GM23338 (cell line): ENCODE data around the gene UBC. TPM values are rescaled to one million over a fixed set of nuclear protein-coding genes. Genes with fewer than 3 reads are reported as not detected.

Experiments
- ATAC-seq: fragments of 200-7000 bp; cut with Tn5 transposase; 3 replicates; pipeline ENCODE4 v1.9.1; 2020
- DNase-seq: peaks from one replicate; pipeline ENCODE4 v3.0.0-alpha.2; 2015; ENCODE audit warnings: low spot score
- H2AFZ ChIP-seq: fragments of 200-600 bp; sonication (generic); 2 replicates; pipeline ENCODE4 v1.8.0; 2016; ENCODE audit warnings: antibody characterized with exemption, mild to moderate bottlenecking, moderate library complexity
- H3F3A ChIP-seq: fragments of 200-600 bp; sonication (generic); replicated peaks from 2 replicates; pipeline ENCODE4 v1.8.0; 2017; ENCODE audit warnings: antibody characterized with exemption, mixed run types, low read depth
- H3K27ac ChIP-seq: fragments of 200-600 bp; sonication (generic); 2 replicates; pipeline ENCODE4 v1.6.1; 2016; ENCODE audit warnings: low read depth
- H3K27me3 ChIP-seq: fragments of 200-600 bp; sonication (generic); 2 replicates; pipeline ENCODE4 v1.8.0; 2016; ENCODE audit warnings: mild to moderate bottlenecking, mixed run types, moderate library complexity; ENCODE audit not compliant: insufficient read depth
- H3K36me3 ChIP-seq: fragments of 200-600 bp; sonication (generic); 2 replicates; pipeline ENCODE4 v1.8.0; 2016; ENCODE audit warnings: mild to moderate bottlenecking; ENCODE audit not compliant: insufficient read depth
- H3K4me1 ChIP-seq: fragments of 200-600 bp; sonication (generic); 2 replicates; pipeline ENCODE4 v1.8.0; 2016; ENCODE audit warnings: mild to moderate bottlenecking, moderate library complexity; ENCODE audit not compliant: insufficient read depth
- H3K4me2 ChIP-seq: fragments of 200-600 bp; sonication (generic); 2 replicates; pipeline ENCODE4 v1.7.1; 2017; ENCODE audit warnings: mixed run types
- H3K4me3 ChIP-seq: fragments of 200-600 bp; sonication (generic); 2 replicates; pipeline ENCODE4 v1.6.1; 2016; ENCODE audit warnings: mixed run types
- H3K79me2 ChIP-seq: fragments of 200-600 bp; sonication (generic); replicated peaks from 2 replicates; pipeline ENCODE4 v1.8.0; 2017; ENCODE audit warnings: mild to moderate bottlenecking; ENCODE audit not compliant: insufficient read depth
- H3K9me2 ChIP-seq: fragments of 200-600 bp; sonication (generic); 2 replicates; pipeline ENCODE4 v1.8.0; 2017; ENCODE audit not compliant: insufficient read depth
- H4K20me1 ChIP-seq: fragments of 200-600 bp; sonication (generic); replicated peaks from 2 replicates; pipeline ENCODE4 v1.8.0; 2017; ENCODE audit warnings: mild to moderate bottlenecking; ENCODE audit not compliant: insufficient read depth
- H3K27ac Mint-ChIP-seq: 2 replicates; pipeline ENCODE4 v1.8.0; 2020; ENCODE audit warnings: inconsistent platforms, mild to moderate bottlenecking, moderate library complexity, mixed read lengths
- H3K27me3 Mint-ChIP-seq: 3 replicates; pipeline ENCODE4 v1.8.0; 2022; ENCODE audit warnings: low read depth, mild to moderate bottlenecking, moderate library complexity, mixed read lengths, inconsistent platforms; ENCODE audit not compliant: insufficient read depth, poor library complexity
- H3K36me3 Mint-ChIP-seq: 3 replicates; pipeline ENCODE4 v1.8.0; 2021; ENCODE audit warnings: low read depth, mild to moderate bottlenecking, inconsistent platforms, moderate library complexity, mixed read lengths
- H3K4me1 Mint-ChIP-seq: 3 replicates; pipeline ENCODE4 v1.8.0; 2020; ENCODE audit warnings: mild to moderate bottlenecking, inconsistent platforms, mixed read lengths
- H3K4me3 Mint-ChIP-seq: 3 replicates; pipeline ENCODE4 v1.8.0; 2021; ENCODE audit warnings: moderate library complexity, mild to moderate bottlenecking, inconsistent platforms, mixed read lengths
- H3K9me3 Mint-ChIP-seq: 3 replicates; pipeline ENCODE4 v1.8.0; 2020; ENCODE audit warnings: moderate library complexity, mild to moderate bottlenecking, inconsistent platforms, mixed read lengths
- CREB1 ChIP-seq: fragments of 250-450 bp; sonication (Bioruptor Pico); IDR thresholded peaks from 2 replicates; pipeline ENCODE4 v1.5.0; 2020; ENCODE audit warnings: low read depth, mild to moderate bottlenecking, moderate library complexity
- CTCF ChIP-seq, 2 experiments: fragments of 200-600 bp in 1 of 2; sonication (generic) in 1 of 2; conservative IDR thresholded peaks; 2 replicates each; pipeline versions ENCODE4 v1.5.1 to v1.6.1; 2016 to 2017; ENCODE audit warnings: antibody characterized with exemption in 2 of 2, low read depth in 2 of 2, mild to moderate bottlenecking in 2 of 2, moderate library complexity in 1 of 2
- ETS1 ChIP-seq: IDR thresholded peaks from 2 replicates; pipeline ENCODE4 v1.6.1; 2016; ENCODE audit warnings: antibody characterized with exemption
- EZH2phosphoT487 ChIP-seq: fragments of 200-600 bp; sonication (generic); IDR thresholded peaks from one replicate; pipeline ENCODE4 v1.8.1; 2018; ENCODE audit warnings: antibody characterized with exemption; ENCODE audit not compliant: unreplicated experiment
- JUNB ChIP-seq: IDR thresholded peaks from one replicate; pipeline ENCODE4 v1.6.1; 2016; ENCODE audit warnings: antibody characterized with exemption; ENCODE audit not compliant: unreplicated experiment
- NANOG ChIP-seq: IDR thresholded peaks from 2 replicates; pipeline ENCODE4 v1.6.1; 2016; ENCODE audit warnings: antibody characterized with exemption, borderline replicate concordance
- STAT1 ChIP-seq: IDR thresholded peaks from one replicate; pipeline ENCODE4 v1.6.1; 2016; ENCODE audit warnings: antibody characterized with exemption; ENCODE audit not compliant: unreplicated experiment
- ZNF114 ChIP-seq: fragments of 250-450 bp; sonication (Bioruptor Pico); IDR thresholded peaks from 2 replicates; pipeline ENCODE4 v1.5.0; 2020; ENCODE audit warnings: mild to moderate bottlenecking, moderate library complexity
- ZNF331 ChIP-seq: fragments of 250-450 bp; sonication (Bioruptor Pico); IDR thresholded peaks from 2 replicates; pipeline ENCODE4 v1.5.0; 2020; ENCODE audit warnings: low read depth, mild to moderate bottlenecking, moderate library complexity
- polyA plus RNA-seq: library from polyadenylated mRNA; unstranded; fragments of >200 nt; fragmentation: Nextera tagmentation; extraction: Ambion mirVana; gene quantifications from 2 replicates; pipeline ENCODE4 v1.2.1, GENCODE V29; 2016
- total RNA-seq: library from RNA; depleted of rRNA; stranded (reverse); fragments of >200 nt; shearing (Covaris generic); gene quantifications from 2 replicates; pipeline ENCODE4 v1.2.3, GENCODE V29; 2014
- TF ChIP-seq, protein P1 (sequence below): fragments of 250-450 bp; sonication (Bioruptor Pico); IDR thresholded peaks from 2 replicates; pipeline ENCODE4 v1.5.0; 2020; ENCODE audit warnings: mild to moderate bottlenecking, moderate library complexity

Gene UBC
- total and polyA plus RNA-seq, 2 experiments from 2014 or later, result 511 to 665 TPM

GRCh38 chr12:124902916-124903315 is 11.5 kb downstream of the UBC start (continued):
- TF ChIP-seq EZH2phosphoT487, result no peak
- TF ChIP-seq ZNF114 (CRISPR knock-in tag), result no peak
- TF ChIP-seq ZNF331, result no peak
- no peak for TF ChIP-seq STAT1
- no peak for TF ChIP-seq ETS1
- no peak for TF ChIP-seq NANOG
- TF ChIP-seq CTCF (conservative IDR thresholded peaks at IDR 0.05; ENCODE audit: low read depth in 2 of 2), result no peak

GRCh38 chr12:124901003-124901402 is 13.4 kb downstream of the UBC start:
- Mint-ChIP-seq H3K27me3 (peaks cover 13% of the 10 kb centered on the region), H3K4me3 (no peak overlapping the region), H3K9me3 (no peaks in the 10 kb centered on the region; the same call in 1 of the 3 replicates), H3K4me1 (peaks cover 13% of the 10 kb centered on the region), H3K27ac (no peak overlapping the region), H3K36me3 (no peaks in the 10 kb centered on the region)
- Histone ChIP-seq H2AFZ (no peak overlapping the region), H4K20me1 (no peaks in the 10 kb centered on the region), H3K79me2 (no peaks in the 10 kb centered on the region), H3K27me3 (no peaks in the 10 kb centered on the region), H3F3A (peaks cover under 1% of the 10 kb centered on the region; the same call in 1 of the 2 replicates), H3K4me3 (no peak overlapping the region), H3K4me1 (no peaks in the 10 kb centered on the region), H3K36me3 (no peaks in the 10 kb centered on the region), H3K9me2 (no peaks in the 10 kb centered on the region), H3K27ac (no peak overlapping the region), H3K4me2 (no peak overlapping the region)
- DNase-seq (no peak), ATAC-seq (no peak)
- TF ChIP-seq JUNB, result no peak
- TF ChIP-seq, protein P1, sequence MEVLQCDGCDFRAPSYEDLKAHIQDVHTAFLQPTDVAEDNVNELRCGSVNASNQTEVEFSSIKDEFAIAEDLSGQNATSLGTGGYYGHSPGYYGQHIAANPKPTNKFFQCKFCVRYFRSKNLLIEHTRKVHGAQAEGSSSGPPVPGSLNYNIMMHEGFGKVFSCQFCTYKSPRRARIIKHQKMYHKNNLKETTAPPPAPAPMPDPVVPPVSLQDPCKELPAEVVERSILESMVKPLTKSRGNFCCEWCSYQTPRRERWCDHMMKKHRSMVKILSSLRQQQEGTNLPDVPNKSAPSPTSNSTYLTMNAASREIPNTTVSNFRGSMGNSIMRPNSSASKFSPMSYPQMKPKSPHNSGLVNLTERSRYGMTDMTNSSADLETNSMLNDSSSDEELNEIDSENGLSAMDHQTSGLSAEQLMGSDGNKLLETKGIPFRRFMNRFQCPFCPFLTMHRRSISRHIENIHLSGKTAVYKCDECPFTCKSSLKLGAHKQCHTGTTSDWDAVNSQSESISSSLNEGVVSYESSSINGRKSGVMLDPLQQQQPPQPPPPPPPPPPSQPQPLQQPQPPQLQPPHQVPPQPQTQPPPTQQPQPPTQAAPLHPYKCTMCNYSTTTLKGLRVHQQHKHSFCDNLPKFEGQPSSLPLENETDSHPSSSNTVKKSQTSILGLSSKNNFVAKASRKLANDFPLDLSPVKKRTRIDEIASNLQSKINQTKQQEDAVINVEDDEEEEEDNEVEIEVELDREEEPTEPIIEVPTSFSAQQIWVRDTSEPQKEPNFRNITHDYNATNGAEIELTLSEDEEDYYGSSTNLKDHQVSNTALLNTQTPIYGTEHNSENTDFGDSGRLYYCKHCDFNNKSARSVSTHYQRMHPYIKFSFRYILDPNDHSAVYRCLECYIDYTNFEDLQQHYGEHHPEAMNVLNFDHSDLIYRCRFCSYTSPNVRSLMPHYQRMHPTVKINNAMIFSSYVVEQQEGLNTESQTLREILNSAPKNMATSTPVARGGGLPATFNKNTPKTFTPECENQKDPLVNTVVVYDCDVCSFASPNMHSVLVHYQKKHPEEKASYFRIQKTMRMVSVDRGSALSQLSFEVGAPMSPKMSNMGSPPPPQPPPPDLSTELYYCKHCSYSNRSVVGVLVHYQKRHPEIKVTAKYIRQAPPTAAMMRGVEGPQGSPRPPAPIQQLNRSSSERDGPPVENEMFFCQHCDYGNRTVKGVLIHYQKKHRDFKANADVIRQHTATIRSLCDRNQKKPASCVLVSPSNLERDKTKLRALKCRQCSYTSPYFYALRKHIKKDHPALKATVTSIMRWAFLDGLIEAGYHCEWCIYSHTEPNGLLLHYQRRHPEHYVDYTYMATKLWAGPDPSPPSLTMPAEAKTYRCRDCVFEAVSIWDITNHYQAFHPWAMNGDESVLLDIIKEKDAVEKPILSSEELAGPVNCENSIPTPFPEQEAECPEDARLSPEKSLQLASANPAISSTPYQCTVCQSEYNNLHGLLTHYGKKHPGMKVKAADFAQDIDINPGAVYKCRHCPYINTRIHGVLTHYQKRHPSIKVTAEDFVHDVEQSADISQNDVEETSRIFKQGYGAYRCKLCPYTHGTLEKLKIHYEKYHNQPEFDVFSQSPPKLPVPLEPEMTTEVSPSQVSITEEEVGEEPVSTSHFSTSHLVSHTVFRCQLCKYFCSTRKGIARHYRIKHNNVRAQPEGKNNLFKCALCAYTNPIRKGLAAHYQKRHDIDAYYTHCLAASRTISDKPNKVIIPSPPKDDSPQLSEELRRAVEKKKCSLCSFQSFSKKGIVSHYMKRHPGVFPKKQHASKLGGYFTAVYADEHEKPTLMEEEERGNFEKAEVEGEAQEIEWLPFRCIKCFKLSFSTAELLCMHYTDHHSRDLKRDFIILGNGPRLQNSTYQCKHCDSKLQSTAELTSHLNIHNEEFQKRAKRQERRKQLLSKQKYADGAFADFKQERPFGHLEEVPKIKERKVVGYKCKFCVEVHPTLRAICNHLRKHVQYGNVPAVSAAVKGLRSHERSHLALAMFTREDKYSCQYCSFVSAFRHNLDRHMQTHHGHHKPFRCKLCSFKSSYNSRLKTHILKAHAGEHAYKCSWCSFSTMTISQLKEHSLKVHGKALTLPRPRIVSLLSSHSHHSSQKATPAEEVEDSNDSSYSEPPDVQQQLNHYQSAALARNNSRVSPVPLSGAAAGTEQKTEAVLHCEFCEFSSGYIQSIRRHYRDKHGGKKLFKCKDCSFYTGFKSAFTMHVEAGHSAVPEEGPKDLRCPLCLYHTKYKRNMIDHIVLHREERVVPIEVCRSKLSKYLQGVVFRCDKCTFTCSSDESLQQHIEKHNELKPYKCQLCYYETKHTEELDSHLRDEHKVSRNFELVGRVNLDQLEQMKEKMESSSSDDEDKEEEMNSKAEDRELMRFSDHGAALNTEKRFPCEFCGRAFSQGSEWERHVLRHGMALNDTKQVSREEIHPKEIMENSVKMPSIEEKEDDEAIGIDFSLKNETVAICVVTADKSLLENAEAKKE, result no peak
- no peak for TF ChIP-seq ETS1
- no peak for TF ChIP-seq STAT1
- no peak for TF ChIP-seq CREB1
- no peak for TF ChIP-seq CTCF (conservative IDR thresholded peaks at IDR 0.05; ENCODE audit: low read depth in 2 of 2)
- TF ChIP-seq NANOG, result no peak
- TF ChIP-seq ZNF114 (CRISPR knock-in tag), result no peak
